ENCODE results near the gene OR8D1. TPM values are rescaled to one million over a fixed set of nuclear protein-coding genes. Genes with fewer than 3 reads are reported as not detected.

OR8D1 gene
- total and polyA plus RNA-seq, 3 experiments from 2014 or later, result not detected

DNA sequence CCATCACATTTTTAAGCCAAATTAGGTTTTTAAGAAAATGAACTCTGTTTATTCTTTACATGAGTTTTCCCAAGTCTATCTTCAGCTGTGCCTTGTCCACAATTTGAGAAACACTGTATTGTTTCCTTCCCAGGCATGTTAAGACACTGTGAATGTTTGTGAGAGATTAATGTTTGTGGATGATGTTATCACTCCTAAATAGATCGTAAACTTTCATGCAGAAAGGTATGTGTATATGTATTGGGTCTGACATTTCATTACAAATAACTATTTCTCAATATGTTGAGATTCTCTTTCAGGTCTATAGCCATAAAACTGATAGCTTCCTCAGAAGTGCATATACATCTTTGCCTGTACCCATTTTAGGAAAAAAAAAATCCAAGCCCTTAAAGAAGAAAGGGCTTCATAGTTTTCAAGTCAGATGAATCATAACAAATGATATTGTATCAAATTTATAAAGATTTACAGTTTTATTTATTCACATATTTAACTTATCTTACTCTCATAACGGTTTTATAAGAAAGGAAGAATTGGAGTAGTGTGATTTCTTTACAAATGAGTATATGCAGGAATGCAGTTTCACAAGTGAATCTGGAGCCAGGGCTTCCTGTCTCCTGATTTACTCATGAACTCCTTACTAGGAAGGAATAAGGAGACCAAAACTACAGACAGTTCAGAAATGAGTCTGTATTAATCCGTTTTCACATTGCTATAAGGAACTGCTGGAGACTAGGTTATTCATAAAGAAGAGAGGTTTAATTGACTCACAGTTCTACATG, 11.2 kb downstream of the OR8D1 start:
- Histone ChIP-seq H3K9me3 (ENCODE audit: low read length) (no peaks in the 10 kb centered on the region), H3K36me3 (ENCODE audit: insufficient read depth, low read length) (no peaks in the 10 kb centered on the region), H3K27ac (ENCODE audit: low read depth, low read length) (no peak overlapping the region), H3K27me3 (ENCODE audit: insufficient read depth, low read length, poor library complexity, severe bottlenecking) (no peaks in the 10 kb centered on the region), H3K4me3 (ENCODE audit: low read length) (no peak overlapping the region), H3K4me1 (ENCODE audit: insufficient read depth, low read length) (no peaks in the 10 kb centered on the region)
- no peak overlapping the region for H3K4me3 Mint-ChIP-seq
- no peaks in the 10 kb centered on the region for H3K27me3 Mint-ChIP-seq
- H3K36me3 Mint-ChIP-seq, result no peaks in the 10 kb centered on the region
- H3K27ac Mint-ChIP-seq, result no peak overlapping the region
- no peak for DNase-seq
- peaks cover 0 to 5% (median 0%) of the 10 kb centered on the region in 5 donors for H3K9me3 Mint-ChIP-seq
- CTCF ChIA-PET, result no interaction called here
- no peaks in the 10 kb centered on the region for H3K4me1 Mint-ChIP-seq
- POLR2A ChIA-PET, result no interaction called here

DNA sequence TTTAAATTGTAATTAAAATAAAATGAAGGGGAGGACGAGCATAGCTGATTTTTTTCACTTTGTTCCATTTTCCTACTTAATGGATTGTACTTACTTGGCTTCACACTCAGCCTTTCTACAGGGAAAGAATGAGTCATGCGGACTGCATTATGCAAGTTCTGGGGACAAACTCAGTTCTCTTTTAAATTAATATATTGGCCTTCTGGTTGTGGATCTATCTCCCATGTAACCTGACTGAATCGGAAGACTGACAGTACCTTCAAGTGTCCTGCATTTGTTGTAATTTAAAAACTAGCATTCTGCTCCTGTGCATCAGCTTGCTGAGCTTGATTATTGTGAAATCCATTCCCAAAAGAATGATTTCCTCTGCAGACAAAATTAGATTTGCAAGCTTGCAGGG, 12.2 kb downstream of the OR8D1 start:
- Histone ChIP-seq H3K4me3 (ENCODE audit: low read length) (no peak overlapping the region), H3K27me3 (ENCODE audit: insufficient read depth, low read length, poor library complexity, severe bottlenecking) (no peaks in the 10 kb centered on the region), H3K27ac (ENCODE audit: low read depth, low read length) (no peak overlapping the region), H3K9me3 (ENCODE audit: low read length) (no peaks in the 10 kb centered on the region), H3K4me1 (ENCODE audit: insufficient read depth, low read length) (no peaks in the 10 kb centered on the region), H3K36me3 (ENCODE audit: insufficient read depth, low read length) (no peaks in the 10 kb centered on the region)
- ChIA-PET POLR2A (no interaction called here), CTCF (no interaction called here)
- Mint-ChIP-seq H3K36me3 (no peaks in the 10 kb centered on the region), H3K4me3 (no peak overlapping the region), H3K9me3 (peaks cover 0 to 5% (median 0%) of the 10 kb centered on the region in 5 donors), H3K4me1 (no peaks in the 10 kb centered on the region), H3K27me3 (no peaks in the 10 kb centered on the region), H3K27ac (no peak overlapping the region)
- no peak for DNase-seq

DNA sequence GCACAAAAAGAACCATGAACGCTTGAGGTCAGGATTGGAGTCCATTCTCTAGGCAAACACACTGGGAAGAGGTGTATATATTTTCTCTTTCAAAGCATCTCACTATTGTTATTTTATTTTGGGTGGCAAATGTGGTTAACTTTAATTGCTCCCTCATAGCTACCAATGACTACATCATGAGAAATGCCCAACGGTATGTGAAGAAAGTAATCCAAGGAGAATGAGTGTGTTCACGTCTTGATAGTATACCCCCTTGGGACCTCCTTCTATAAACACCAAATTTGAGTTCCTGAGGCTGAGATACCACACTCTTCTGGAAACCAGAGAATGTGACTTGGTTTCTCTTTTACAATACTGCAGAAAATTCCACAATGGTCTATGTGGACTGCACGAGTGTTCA, 15.8 kb downstream of the OR8D1 start:
- H3K4me1 Mint-ChIP-seq, result no peaks in the 10 kb centered on the region
- H3K36me3 Mint-ChIP-seq, result no peaks in the 10 kb centered on the region
- Histone ChIP-seq H3K9me3 (ENCODE audit: low read length) (no peaks in the 10 kb centered on the region), H3K27ac (ENCODE audit: low read depth, low read length) (no peak overlapping the region), H3K4me1 (ENCODE audit: insufficient read depth, low read length) (no peaks in the 10 kb centered on the region), H3K4me3 (ENCODE audit: low read length) (no peak overlapping the region), H3K36me3 (ENCODE audit: insufficient read depth, low read length) (no peaks in the 10 kb centered on the region), H3K27me3 (ENCODE audit: insufficient read depth, low read length, poor library complexity, severe bottlenecking) (no peaks in the 10 kb centered on the region)
- no peak overlapping the region for H3K4me3 Mint-ChIP-seq
- H3K27me3 Mint-ChIP-seq, result no peaks in the 10 kb centered on the region
- DNase-seq, result no peak
- H3K27ac Mint-ChIP-seq, result no peak overlapping the region
- CTCF ChIA-PET, result no interaction called here
- peaks cover 0 to 5% (median 0%) of the 10 kb centered on the region in 5 donors for H3K9me3 Mint-ChIP-seq
- POLR2A ChIA-PET, result no interaction called here

- Histone ChIP-seq H3K4me1 (ENCODE audit: insufficient read depth, low read length) (no peaks in the 10 kb centered on the region), H3K36me3 (ENCODE audit: insufficient read depth, low read length) (no peaks in the 10 kb centered on the region), H3K27me3 (ENCODE audit: insufficient read depth, low read length, poor library complexity, severe bottlenecking) (no peaks in the 10 kb centered on the region), H3K4me3 (ENCODE audit: low read length) (no peak overlapping the region), H3K27ac (ENCODE audit: low read depth, low read length) (no peak overlapping the region), H3K9me3 (ENCODE audit: low read length) (no peaks in the 10 kb centered on the region)
- Mint-ChIP-seq H3K27me3 (no peaks in the 10 kb centered on the region), H3K36me3 (no peaks in the 10 kb centered on the region), H3K9me3 (peaks cover 0 to 11% (median 5%) of the 10 kb centered on the region in 5 donors), H3K27ac (no peak overlapping the region), H3K4me3 (no peak overlapping the region), H3K4me1 (no peaks in the 10 kb centered on the region)
- CTCF ChIA-PET, result no interaction called here
- POLR2A ChIA-PET, result no interaction called here
- no peak for DNase-seq
Observed at GRCh38 chr11:124296016-124296415, 17.7 kb downstream of the OR8D1 start.

- POLR2A ChIA-PET, result no interaction called here
- H3K4me3 ChIP-seq (ENCODE audit: low read length), result no peak overlapping the region
- DNase-seq, result no peak
- Mint-ChIP-seq H3K27ac (no peak overlapping the region), H3K27me3 (peaks cover 0 to under 1% of the 10 kb centered on the region in 2 donors), H3K4me1 (no peaks in the 10 kb centered on the region), H3K36me3 (no peaks in the 10 kb centered on the region), H3K9me3 (peaks cover 2 to 11% (median 5%) of the 10 kb centered on the region in 5 donors), H3K4me3 (no peak overlapping the region)
- H3K27me3 ChIP-seq (ENCODE audit: insufficient read depth, low read length, poor library complexity, severe bottlenecking), result no peaks in the 10 kb centered on the region
- H3K27ac ChIP-seq (ENCODE audit: low read depth, low read length), result no peak overlapping the region
- CTCF ChIA-PET, result no interaction called here
- H3K4me1 ChIP-seq (ENCODE audit: insufficient read depth, low read length), result no peaks in the 10 kb centered on the region
- no peaks in the 10 kb centered on the region for H3K9me3 ChIP-seq (ENCODE audit: low read length)
- no peaks in the 10 kb centered on the region for H3K36me3 ChIP-seq (ENCODE audit: insufficient read depth, low read length)
Observed at GRCh38 chr11:124294687-124295086, 19.1 kb downstream of the OR8D1 start.

DNA sequence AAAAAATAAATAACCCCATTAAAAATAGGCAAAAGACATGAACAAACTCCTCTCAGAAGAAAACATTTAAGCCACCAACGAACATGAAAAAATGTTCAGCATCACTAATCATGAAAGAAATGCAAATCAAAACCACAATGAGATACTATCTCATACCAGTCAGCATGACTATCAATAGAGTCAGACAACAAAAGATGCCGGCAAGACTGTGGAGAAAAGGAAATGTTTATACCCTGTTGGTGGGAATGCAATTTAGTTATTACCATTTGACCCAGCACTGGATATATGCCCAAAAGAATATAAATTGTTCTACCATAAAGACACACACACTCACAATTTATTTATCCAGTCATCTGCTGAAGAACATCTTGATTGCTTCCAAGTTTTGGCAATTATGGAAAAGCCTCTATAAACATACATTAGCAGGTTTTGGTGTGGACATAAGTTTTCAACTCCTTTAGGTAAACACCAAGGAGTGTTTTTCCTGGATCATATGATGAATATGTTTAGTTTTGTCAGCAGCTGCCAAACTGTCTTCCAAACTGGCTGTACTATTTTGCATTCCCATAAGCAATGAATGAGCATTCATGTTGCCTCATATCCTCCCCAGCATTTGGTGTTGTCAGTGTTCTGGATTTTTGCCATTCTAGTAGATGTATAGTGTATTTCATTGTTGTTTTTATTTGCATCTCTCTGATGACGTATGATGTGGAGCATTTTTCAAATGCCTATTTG, 28.0 kb downstream of the OR8D1 start:
- Mint-ChIP-seq H3K27ac (no peak overlapping the region), H3K4me3 (no peak overlapping the region), H3K9me3 (peaks cover 0 to 21% (median 9%) of the 10 kb centered on the region in 5 donors), H3K4me1 (no peaks in the 10 kb centered on the region), H3K36me3 (no peaks in the 10 kb centered on the region), H3K27me3 (peaks cover 0 to 2% of the 10 kb centered on the region in 2 donors)
- Histone ChIP-seq H3K27ac (ENCODE audit: low read depth, low read length) (no peak overlapping the region), H3K4me3 (ENCODE audit: low read length) (no peak overlapping the region), H3K4me1 (ENCODE audit: insufficient read depth, low read length) (no peaks in the 10 kb centered on the region), H3K9me3 (ENCODE audit: low read length) (no peaks in the 10 kb centered on the region), H3K36me3 (ENCODE audit: insufficient read depth, low read length) (no peaks in the 10 kb centered on the region), H3K27me3 (ENCODE audit: insufficient read depth, low read length, poor library complexity, severe bottlenecking) (no peaks in the 10 kb centered on the region)
- DNase-seq, result no peak
- ChIA-PET CTCF (no interaction called here), POLR2A (no interaction called here)

- POLR2A ChIA-PET, result no interaction called here
- CTCF ChIA-PET, result no interaction called here
Observed at GRCh38 chr11:124278261-124278660, 35.5 kb downstream of the OR8D1 start.

DNA sequence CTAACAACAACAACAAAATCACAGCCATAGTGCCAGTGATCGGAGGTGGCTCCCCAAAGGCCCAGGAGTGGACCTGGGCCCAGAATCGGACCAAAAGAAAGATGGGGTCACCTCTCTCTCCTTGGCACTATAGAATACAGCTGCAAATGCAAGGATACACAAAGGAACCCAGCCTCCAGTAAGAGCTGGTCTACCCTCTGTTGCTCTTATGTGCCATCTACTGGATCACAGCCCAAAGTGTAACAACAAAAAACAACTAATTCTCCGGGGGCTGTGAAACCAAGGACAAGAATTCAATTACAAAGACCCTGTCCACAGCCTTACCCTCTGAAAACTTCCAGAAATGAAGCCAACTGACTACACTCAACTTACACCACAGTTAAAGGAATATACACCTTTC, 35.9 kb downstream of the OR8D1 start:
- Mint-ChIP-seq H3K27ac (no peak overlapping the region), H3K4me1 (no peaks in the 10 kb centered on the region), H3K9me3 (peaks cover 2 to 15% (median 8%) of the 10 kb centered on the region in 5 donors), H3K4me3 (no peak overlapping the region), H3K27me3 (no peaks in the 10 kb centered on the region), H3K36me3 (no peaks in the 10 kb centered on the region)
- H3K4me1 ChIP-seq (ENCODE audit: insufficient read depth, low read length), result no peaks in the 10 kb centered on the region
- H3K27ac ChIP-seq (ENCODE audit: low read depth, low read length), result no peak overlapping the region
- no peaks in the 10 kb centered on the region for H3K36me3 ChIP-seq (ENCODE audit: insufficient read depth, low read length)
- ChIA-PET POLR2A (no interaction called here), CTCF (no interaction called here)
- H3K4me3 ChIP-seq (ENCODE audit: low read length), result no peak overlapping the region
- no peaks in the 10 kb centered on the region for H3K27me3 ChIP-seq (ENCODE audit: insufficient read depth, low read length, poor library complexity, severe bottlenecking)
- no peak for DNase-seq
- H3K9me3 ChIP-seq (ENCODE audit: low read length), result no peaks in the 10 kb centered on the region

More at GRCh38 chr11:124278261-124278660, 35.5 kb downstream of the OR8D1 start:
- Histone ChIP-seq H3K4me1 (ENCODE audit: insufficient read depth, low read length) (no peaks in the 10 kb centered on the region), H3K27me3 (ENCODE audit: insufficient read depth, low read length, poor library complexity, severe bottlenecking) (no peaks in the 10 kb centered on the region), H3K9me3 (ENCODE audit: low read length) (no peaks in the 10 kb centered on the region), H3K27ac (ENCODE audit: low read depth, low read length) (no peak overlapping the region), H3K4me3 (ENCODE audit: low read length) (no peak overlapping the region), H3K36me3 (ENCODE audit: insufficient read depth, low read length) (no peaks in the 10 kb centered on the region)
- H3K27me3 Mint-ChIP-seq, result no peaks in the 10 kb centered on the region
- no peak for DNase-seq
- H3K4me3 Mint-ChIP-seq, result no peak overlapping the region
- no peaks in the 10 kb centered on the region for H3K36me3 Mint-ChIP-seq
- H3K4me1 Mint-ChIP-seq, result no peaks in the 10 kb centered on the region
- no peak overlapping the region for H3K27ac Mint-ChIP-seq
- peaks cover 2 to 15% (median 8%) of the 10 kb centered on the region in 5 donors for H3K9me3 Mint-ChIP-seq
